GM12878 (cell line): Measurements from ENCODE around the gene CA9.

Experiments used
- CHD4 ChIP-seq: fragments of 200-600 bp; sonication (generic); IDR thresholded peaks from 2 replicates; pipeline ENCODE4 v1.6.1; 2016; ENCODE audit warnings: mild to moderate bottlenecking
- CUX1 ChIP-seq: IDR thresholded peaks from 2 replicates; pipeline ENCODE4 v1.6.1; 2012; ENCODE audit warnings: improper control_type of control experiment, low read depth, low read length; ENCODE audit not compliant: insufficient replicate concordance
- FOS ChIP-seq: IDR thresholded peaks from 3 replicates; pipeline ENCODE4 v1.6.1; 2011; ENCODE audit warnings: borderline replicate concordance; ENCODE audit not compliant: insufficient read length; ENCODE audit errors: extremely low read depth
- HDGF ChIP-seq: fragments of 450-650 bp; IDR thresholded peaks from 2 replicates; pipeline ENCODE4 v1.6.1; 2016; ENCODE audit warnings: antibody characterized with exemption
- KDM1A ChIP-seq: fragments of 200-600 bp; sonication (generic); IDR thresholded peaks from 2 replicates; pipeline ENCODE4 v1.6.1; 2016; ENCODE audit warnings: borderline replicate concordance
- MEF2A ChIP-seq: IDR thresholded peaks from 2 replicates; pipeline ENCODE4 v1.6.1; 2011; ENCODE audit warnings: low read depth, mild to moderate bottlenecking, low read length, moderate library complexity; ENCODE audit not compliant: insufficient read depth
- MTA2 ChIP-seq: fragments of 450-650 bp; IDR thresholded peaks from 2 replicates; pipeline ENCODE4 v1.6.1; 2016; ENCODE audit warnings: low read depth, mild to moderate bottlenecking, moderate library complexity
- NFYB ChIP-seq: IDR thresholded peaks from 2 replicates; pipeline ENCODE4 v1.6.1; 2011; ENCODE audit warnings: low read depth, mild to moderate bottlenecking, low read length, improper control_type of control experiment, moderate library complexity; ENCODE audit not compliant: insufficient read depth
- RB1 ChIP-seq: fragments of 450-650 bp; formaldehyde crosslinking; IDR thresholded peaks from 2 replicates; pipeline ENCODE4 v1.6.1; 2017; ENCODE audit warnings: mild to moderate bottlenecking, borderline replicate concordance
- RCOR1 ChIP-seq: conservative IDR thresholded peaks from 2 replicates; pipeline ENCODE4 v1.6.1; 2012; ENCODE audit warnings: low read depth, low read length, improper control_type of control experiment
- ZNF217 ChIP-seq: fragments of 450-650 bp; IDR thresholded peaks from 2 replicates; pipeline ENCODE4 v1.6.1; 2017; ENCODE audit warnings: antibody characterized with exemption, mild to moderate bottlenecking
- ZNF274 ChIP-seq: IDR thresholded peaks from one replicate; pipeline ENCODE4 v1.8.0; 2011; ENCODE audit not compliant: insufficient read length, insufficient read depth
- TF ChIP-seq, protein P1 (sequence below), 3 experiments: IDR thresholded peaks in 2 of 3; conservative IDR thresholded peaks in 1 of 3; 2 replicates each; pipeline ENCODE4 v1.5.1; 2011; ENCODE audit warnings: low read depth in 3 of 3, low read length in 3 of 3, mild to moderate bottlenecking in 3 of 3, control low read depth in 2 of 3, moderate library complexity in 2 of 3, inconsistent platforms in 1 of 3, mixed read lengths in 1 of 3; ENCODE audit not compliant: control insufficient read depth in 2 of 3, insufficient read depth in 1 of 3; ENCODE audit errors: extremely low read depth in 1 of 3
- TF ChIP-seq, protein P2 (sequence below): IDR thresholded peaks from 2 replicates; pipeline ENCODE4 v1.6.1; 2011; ENCODE audit warnings: borderline replicate concordance, low read depth, mild to moderate bottlenecking, moderate library complexity, mixed read lengths, low read length; ENCODE audit not compliant: insufficient read depth; ENCODE audit errors: extremely low read length

DNA sequence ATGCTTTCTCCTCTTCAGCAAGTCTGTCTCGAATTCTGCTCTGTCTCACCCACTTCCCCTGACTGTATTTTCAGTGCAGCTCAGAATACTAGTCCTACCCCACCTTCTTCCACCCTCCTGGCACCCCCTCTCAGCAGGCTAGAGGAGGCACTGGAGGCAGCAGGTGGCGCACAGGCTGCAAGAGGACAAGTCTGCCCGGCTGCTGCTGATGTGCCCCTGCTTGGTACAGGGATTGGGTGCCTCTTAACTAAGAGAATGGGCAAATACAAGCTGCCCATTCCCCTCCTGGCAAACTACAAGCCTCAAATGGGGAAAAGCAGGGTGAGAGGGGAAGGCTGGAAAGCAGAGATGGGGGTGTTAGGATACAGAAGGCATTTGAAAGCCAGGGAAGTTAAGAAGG lies 53.2 kb downstream of the CA9 start:
- TF ChIP-seq KDM1A, result no peak
- no peak for TF ChIP-seq RCOR1
- no peak for TF ChIP-seq ZNF217
- TF ChIP-seq HDGF, result peak; percentile 87
- TF ChIP-seq, protein P1, sequence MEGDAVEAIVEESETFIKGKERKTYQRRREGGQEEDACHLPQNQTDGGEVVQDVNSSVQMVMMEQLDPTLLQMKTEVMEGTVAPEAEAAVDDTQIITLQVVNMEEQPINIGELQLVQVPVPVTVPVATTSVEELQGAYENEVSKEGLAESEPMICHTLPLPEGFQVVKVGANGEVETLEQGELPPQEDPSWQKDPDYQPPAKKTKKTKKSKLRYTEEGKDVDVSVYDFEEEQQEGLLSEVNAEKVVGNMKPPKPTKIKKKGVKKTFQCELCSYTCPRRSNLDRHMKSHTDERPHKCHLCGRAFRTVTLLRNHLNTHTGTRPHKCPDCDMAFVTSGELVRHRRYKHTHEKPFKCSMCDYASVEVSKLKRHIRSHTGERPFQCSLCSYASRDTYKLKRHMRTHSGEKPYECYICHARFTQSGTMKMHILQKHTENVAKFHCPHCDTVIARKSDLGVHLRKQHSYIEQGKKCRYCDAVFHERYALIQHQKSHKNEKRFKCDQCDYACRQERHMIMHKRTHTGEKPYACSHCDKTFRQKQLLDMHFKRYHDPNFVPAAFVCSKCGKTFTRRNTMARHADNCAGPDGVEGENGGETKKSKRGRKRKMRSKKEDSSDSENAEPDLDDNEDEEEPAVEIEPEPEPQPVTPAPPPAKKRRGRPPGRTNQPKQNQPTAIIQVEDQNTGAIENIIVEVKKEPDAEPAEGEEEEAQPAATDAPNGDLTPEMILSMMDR (IDR thresholded peaks at IDR 0.05 in 2 of 3, conservative IDR thresholded peaks at IDR 0.05 in 1 of 3; ENCODE audit: control insufficient read depth in 2 of 3, extremely low read depth in 1 of 3, insufficient read depth in 1 of 3, low read depth in 3 of 3, low read length in 3 of 3), result peak; percentile 40 to 46 (median 42); a peak in 5 of 6 replicates
- no peak for TF ChIP-seq CUX1
- no peak for TF ChIP-seq RB1
- TF ChIP-seq FOS, result no peak
- no peak for TF ChIP-seq MTA2
- TF ChIP-seq MEF2A, result no peak
- TF ChIP-seq NFYB, result peak; percentile 84
- no peak for TF ChIP-seq ZNF274
- TF ChIP-seq, protein P2, sequence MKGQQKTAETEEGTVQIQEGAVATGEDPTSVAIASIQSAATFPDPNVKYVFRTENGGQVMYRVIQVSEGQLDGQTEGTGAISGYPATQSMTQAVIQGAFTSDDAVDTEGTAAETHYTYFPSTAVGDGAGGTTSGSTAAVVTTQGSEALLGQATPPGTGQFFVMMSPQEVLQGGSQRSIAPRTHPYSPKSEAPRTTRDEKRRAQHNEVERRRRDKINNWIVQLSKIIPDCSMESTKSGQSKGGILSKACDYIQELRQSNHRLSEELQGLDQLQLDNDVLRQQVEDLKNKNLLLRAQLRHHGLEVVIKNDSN, result no peak
- no peak for TF ChIP-seq CHD4
